HFF-Myc (cell line): ENCODE data around the gene JAK1.

Experiments
- DNase-seq: peaks from one replicate; pipeline ENCODE4 v3.0.0-alpha.2; 2011; ENCODE audit warnings: low read depth; ENCODE audit errors: extremely low read depth
- H3K4me3 ChIP-seq: replicated peaks from 2 replicates; pipeline ENCODE4 v1.5.1; 2011; ENCODE audit warnings: low read depth, mild to moderate bottlenecking, control low read depth, low read length
- TF ChIP-seq, protein P1 (sequence below): IDR thresholded peaks from 2 replicates; pipeline ENCODE4 v1.5.1; 2012; ENCODE audit warnings: mild to moderate bottlenecking, low read depth, low read length, control low read depth; ENCODE audit errors: missing control alignments

The JAK1 gene

DNA sequence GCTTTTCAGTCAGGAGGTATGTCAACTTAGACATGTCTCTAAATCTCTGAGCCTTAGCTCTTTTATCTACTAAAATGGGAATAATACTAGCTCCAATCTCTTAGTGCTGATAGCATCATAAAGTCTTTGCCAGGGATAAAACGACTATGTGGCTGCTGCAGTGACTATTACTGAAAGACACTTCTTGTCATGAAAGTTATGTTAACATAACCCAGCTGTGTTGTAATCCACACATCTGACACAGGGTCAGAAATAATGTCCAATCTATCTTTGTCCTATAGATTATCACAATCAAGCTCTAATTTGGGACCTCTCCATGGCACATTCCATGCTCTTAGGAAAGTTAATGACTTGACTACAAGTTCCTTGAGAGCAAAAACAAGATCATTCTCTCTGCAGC, 62.8 kb downstream of the JAK1 start:
- DNase-seq, result no peak
- H3K4me3 ChIP-seq, result no peak overlapping the region
- TF ChIP-seq, protein P1, sequence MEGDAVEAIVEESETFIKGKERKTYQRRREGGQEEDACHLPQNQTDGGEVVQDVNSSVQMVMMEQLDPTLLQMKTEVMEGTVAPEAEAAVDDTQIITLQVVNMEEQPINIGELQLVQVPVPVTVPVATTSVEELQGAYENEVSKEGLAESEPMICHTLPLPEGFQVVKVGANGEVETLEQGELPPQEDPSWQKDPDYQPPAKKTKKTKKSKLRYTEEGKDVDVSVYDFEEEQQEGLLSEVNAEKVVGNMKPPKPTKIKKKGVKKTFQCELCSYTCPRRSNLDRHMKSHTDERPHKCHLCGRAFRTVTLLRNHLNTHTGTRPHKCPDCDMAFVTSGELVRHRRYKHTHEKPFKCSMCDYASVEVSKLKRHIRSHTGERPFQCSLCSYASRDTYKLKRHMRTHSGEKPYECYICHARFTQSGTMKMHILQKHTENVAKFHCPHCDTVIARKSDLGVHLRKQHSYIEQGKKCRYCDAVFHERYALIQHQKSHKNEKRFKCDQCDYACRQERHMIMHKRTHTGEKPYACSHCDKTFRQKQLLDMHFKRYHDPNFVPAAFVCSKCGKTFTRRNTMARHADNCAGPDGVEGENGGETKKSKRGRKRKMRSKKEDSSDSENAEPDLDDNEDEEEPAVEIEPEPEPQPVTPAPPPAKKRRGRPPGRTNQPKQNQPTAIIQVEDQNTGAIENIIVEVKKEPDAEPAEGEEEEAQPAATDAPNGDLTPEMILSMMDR, result no peak

DNA sequence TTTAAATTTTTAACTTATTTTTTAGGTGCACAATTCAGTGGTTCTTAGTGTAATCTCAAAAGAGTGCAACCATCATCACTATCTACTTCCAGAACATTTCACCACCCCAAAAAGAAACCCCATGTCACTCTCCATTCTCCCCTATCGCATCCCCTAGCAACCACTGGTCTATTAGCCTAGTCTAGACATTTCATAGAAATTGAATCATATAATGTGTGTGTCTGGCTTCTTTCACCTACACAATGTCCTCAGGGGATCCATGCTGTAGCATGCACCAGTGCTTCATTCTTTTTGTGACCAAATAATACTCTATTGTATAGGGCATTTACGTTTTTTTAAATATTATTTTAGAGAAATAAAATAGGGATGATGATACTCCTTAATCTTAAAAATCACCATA, 64.7 kb downstream of the JAK1 start:
- H3K4me3 ChIP-seq, result no peak overlapping the region
- TF ChIP-seq, protein P1, result no peak
- no peak for DNase-seq

DNA sequence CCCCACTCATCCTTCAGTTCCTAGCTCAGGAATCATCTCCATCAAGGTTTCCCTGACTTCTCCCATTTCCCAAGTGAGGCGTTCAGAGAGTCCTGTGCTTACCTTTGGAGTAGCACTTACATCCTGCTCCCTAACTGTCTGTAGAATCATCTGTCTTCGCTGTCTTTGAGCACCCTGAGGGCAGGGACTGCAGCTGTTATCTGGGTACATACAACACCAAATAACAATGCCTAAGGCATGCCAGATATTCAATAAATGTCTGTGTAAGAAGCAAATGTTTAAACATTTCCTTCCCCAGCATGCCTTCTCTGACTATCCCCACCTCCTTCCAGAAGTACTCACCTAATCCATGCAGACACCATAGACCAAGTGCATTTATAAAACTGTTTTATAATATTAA, 65.4 kb downstream of the JAK1 start:
- no peak overlapping the region for H3K4me3 ChIP-seq
- TF ChIP-seq, protein P1, result no peak
- DNase-seq, result no peak

DNA sequence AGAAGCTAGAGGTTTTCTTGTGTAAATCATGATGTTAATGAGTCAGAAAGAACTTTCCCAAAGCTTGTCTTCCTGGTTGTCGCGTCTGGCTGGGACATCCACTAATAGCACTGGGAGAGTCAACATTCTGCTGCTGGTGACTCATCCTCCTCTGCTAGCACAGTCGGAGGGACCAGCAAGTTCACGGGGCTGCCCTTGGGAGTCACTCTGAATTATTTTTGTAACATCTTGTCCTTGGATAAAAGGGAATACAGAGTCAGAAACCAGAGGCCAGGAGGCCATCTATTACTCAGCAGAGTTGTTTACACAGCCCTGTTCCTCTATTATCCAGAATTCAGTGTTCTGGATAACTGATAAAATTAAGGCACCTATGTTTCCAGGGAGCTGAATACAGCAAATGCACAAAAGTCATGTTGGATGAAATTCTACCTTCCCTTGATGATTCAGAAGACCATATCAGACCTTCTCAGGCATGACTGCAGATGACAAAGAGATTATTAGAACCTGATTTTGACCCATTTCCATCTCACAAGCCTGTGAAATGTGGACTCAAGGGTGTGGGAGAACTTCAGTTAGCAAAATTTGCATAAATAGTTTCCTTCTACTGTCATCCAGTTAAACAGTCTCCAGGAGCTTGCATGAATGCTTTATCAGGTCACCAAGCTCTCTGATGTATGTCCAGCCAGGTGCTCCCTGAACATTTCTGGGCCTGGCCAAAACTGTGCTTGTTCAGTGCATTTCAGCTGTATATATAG, 68.1 kb downstream of the JAK1 start:
- H3K4me3 ChIP-seq, result no peak overlapping the region
- TF ChIP-seq, protein P1, result no peak
- DNase-seq, result peak; percentile 72

DNA sequence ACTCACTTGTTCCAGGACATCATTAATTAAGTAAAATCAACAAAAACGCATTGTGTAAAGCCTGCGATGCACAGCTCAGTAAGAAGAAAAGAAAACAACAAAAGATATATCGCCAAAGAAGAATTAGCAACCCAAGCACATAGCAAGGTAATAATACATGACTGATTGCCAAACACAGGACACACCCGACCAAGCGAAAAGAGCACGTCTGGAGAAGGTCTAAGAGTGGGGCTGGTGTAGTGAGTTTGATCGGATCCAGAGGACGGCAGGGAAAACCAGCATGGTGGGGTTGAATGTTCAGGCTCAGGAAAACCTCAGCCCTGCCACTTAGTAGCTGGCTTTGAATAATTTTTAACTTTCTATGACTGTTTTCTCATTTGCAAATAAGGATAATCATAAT, 69.8 kb downstream of the JAK1 start:
- DNase-seq, result no peak
- TF ChIP-seq, protein P1, result no peak
- no peak overlapping the region for H3K4me3 ChIP-seq

DNA sequence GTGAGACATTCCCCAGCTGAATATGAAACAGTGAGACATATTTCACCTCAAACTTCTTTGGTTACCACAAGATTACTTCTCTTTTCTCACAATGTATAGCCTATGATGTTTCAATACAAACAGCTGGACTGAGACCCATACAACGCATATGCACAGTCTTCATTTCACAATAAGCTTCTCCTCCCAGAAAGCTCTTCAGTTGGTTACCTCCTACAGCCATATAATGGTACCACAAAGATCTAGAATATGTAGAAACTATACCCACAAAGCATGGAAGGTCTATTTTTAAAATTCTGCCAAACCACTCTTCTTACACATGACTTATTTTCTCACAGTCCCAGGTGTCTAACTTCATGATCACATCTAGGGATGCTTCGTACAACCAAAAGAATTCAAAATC, 70.8 kb downstream of the JAK1 start:
- no peak overlapping the region for H3K4me3 ChIP-seq
- TF ChIP-seq, protein P1, result no peak
- DNase-seq, result no peak

DNA sequence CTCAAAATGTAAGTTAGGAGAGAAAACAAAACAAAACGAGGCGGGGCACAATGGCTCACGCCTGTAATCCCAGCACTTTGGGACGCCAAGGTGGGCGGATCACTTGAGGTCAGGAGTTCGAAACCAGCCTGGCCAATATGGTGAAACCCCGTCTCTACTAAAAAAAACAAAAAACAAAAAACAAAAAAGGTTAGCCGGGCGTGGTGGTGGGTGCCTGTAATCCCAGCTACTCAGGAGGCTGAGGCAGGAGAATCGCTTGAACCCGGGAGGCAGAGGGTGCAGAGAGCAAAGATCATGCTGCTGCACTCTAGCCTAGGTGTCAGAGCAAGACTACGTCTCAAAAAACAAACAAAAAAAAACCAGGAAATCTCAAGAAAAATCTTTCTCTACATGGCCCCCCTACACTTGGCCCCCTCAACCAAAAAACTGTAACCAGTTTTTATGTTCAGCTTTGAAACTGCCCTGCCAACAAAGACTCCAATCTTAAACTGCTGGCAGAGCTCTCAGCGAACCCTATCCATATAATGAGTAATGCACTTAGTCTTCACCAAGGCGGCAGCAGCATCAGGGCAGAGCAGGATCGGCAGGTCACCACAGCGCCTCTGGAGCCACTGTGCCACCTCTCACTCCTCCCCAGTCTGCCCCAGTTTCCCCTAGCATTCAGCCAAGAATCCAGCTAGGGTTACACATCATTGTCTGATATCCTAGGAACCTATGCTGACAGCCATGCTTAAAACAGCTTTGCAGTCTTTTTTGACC, 71.7 kb downstream of the JAK1 start:
- no peak overlapping the region for H3K4me3 ChIP-seq
- TF ChIP-seq, protein P1, result no peak
- no peak for DNase-seq
